Esophagus muscularis mucosa (tissue), 3 donors: ENCODE results near the gene CCT2.
"Not testable (repeated sequence)": the region's sequence is repeated elsewhere in the genome, so short reads cannot be mapped to it uniquely, and the experiment has no call there.

ENCODE experiments used
- POLR2A ChIP-seq: fragments of 450-650 bp; IDR thresholded peaks from one replicate; pipeline ENCODE4 v1.6.1; 2017; ENCODE audit warnings: antibody characterized with exemption, moderate library complexity, mild to moderate bottlenecking, low read depth
- TF ChIP-seq, protein P1 (sequence below), 3 experiments: fragments of 200-600 bp in 2 of 3; fragments of 450-650 bp in 1 of 3; sonication (generic) in 2 of 3; IDR thresholded peaks; one replicate each; pipeline ENCODE4 v1.5.1; 2017 to 2019; ENCODE audit warnings: antibody characterized with exemption in 3 of 3, mild to moderate bottlenecking in 2 of 3, moderate library complexity in 1 of 3

DNA sequence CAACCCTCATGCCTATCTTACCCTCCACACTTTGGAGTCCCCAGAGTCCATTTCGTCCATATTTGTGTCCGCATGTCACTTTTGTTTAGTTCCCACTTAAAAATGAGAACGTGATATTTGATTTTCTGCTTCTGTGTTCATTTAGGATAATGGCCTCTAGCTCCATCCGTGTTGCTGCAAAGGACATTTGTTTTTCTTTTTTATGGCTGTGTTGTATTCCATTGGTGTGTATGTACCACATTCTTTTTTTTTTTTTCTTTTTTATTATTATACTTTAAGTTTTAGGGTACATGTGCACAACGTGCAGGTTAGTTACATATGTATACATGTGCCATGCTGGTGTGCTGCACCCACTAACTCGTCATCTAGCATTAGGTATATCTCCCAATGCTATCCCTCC, 18.3 kb downstream of the CCT2 start:
- TF ChIP-seq POLR2A = not testable (repeated sequence)
- TF ChIP-seq, protein P1, sequence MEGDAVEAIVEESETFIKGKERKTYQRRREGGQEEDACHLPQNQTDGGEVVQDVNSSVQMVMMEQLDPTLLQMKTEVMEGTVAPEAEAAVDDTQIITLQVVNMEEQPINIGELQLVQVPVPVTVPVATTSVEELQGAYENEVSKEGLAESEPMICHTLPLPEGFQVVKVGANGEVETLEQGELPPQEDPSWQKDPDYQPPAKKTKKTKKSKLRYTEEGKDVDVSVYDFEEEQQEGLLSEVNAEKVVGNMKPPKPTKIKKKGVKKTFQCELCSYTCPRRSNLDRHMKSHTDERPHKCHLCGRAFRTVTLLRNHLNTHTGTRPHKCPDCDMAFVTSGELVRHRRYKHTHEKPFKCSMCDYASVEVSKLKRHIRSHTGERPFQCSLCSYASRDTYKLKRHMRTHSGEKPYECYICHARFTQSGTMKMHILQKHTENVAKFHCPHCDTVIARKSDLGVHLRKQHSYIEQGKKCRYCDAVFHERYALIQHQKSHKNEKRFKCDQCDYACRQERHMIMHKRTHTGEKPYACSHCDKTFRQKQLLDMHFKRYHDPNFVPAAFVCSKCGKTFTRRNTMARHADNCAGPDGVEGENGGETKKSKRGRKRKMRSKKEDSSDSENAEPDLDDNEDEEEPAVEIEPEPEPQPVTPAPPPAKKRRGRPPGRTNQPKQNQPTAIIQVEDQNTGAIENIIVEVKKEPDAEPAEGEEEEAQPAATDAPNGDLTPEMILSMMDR (IDR thresholded peaks at IDR 0.05) = not testable (repeated sequence)
